Stimulated activated CD4-positive, alpha-beta T cell treated with anti-CD3 and anti-CD28 coated beads, Interleukin-4, amount 100 ng/mL, for 24 hours (primary cell): Measurements from ENCODE around the gene ZNF526.
A peak's percentile ranks its signal among the peaks of the same experiment; 100 is the strongest.

ENCODE experiments used
- DNase-seq: peaks from one replicate; pipeline ENCODE4 v3.0.0-alpha.2; 2020

The ZNF526 gene, protein sequence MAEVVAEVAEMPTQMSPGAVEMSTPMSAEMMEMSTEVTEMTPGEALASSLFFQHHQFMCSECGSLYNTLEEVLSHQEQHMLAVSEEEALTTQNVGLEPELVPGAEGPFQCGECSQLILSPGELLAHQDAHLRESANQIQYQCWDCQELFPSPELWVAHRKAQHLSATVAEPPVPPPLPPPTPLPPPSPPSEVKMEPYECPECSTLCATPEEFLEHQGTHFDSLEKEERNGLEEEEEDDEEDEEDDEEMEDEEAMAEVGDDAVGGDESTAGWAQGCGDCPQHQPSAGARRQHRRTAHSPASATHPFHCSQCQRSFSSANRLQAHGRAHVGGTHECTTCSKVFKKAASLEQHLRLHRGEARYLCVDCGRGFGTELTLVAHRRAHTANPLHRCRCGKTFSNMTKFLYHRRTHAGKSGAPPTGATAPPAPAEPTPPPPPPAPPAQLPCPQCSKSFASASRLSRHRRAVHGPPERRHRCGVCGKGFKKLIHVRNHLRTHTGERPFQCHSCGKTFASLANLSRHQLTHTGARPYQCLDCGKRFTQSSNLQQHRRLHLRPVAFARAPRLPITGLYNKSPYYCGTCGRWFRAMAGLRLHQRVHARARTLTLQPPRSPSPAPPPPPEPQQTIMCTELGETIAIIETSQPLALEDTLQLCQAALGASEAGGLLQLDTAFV

DNA sequence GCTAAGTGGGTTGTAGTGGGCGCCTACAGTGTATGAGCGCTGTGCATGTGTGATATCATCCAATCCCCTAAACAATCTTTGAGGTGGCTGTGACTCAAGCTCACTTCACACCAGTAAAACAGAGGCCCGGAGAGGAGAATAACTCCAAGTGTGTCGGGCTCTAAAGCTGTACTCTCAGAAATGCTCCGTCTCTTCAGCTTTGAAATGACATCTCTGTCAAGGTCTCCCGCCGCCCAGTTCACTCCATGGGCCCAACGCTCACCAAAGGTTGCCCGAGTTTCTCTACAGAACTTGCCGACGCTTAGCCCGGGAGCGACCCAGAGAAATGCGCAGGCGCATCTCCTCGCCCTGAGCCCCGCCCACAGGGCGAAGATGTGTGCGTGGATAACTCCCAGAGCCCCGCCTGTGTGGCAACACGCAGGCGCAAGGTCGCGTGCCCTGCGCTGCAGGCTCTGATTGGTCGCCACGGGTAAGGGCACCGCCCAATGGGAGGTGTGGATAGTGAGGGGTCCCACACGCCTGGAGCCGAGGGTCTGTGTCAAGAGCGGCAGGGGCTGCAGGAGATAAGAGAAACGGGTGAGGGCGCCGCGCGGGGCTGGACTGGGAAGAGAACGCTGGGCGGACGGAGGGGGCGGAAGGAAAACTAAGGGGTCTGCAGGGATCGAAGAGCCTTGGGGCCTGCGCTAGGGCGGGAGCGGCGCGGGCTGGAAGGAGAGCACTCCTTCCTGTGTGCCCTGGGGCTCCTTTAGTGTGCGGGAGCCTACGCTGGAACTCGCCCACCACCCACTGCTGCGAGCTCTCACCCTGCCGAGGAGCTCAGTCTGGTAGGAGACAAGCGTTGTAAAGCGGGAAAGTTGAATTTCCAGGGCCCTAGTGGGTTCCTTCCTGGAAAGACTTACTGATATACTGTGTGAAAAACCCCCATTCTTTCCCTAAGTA lies at the start of gene ZNF526:
Gene ZNF526, plus strand, starts transcription at position 501 of the 939 bp plus-strand sequence. CDS start 4,092 bp downstream, outside the sequence.
- peak; percentile 97 for DNase-seq

DNA sequence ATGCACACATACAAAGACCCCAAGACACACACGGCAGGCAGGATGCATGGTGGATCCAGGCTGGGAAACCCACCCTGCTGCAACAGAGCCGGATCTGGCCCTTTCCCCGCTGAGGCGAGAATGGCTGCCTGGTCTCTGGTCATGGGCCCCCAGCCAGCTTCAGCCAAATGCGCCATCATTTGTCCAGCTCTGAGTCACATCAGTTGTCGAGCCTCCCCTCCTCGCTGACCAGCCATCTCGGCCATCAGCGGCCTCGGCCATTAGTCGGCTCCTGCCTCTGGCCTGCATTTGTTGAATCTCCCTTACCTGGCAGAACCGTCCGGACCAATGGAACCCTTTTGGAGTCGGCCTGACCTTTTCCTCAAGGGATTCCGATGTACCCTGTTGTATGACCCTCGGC lies 49.4 kb upstream of the ZNF526 start:
- DNase-seq: no peak

- DNase-seq: no peak
Observed at GRCh38 chr19:42172261-42172660, 47.9 kb upstream of the ZNF526 start.

GRCh38 chr19:42173695-42174094 lies 46.4 kb upstream of the ZNF526 start:
- DNase-seq: no peak

DNA sequence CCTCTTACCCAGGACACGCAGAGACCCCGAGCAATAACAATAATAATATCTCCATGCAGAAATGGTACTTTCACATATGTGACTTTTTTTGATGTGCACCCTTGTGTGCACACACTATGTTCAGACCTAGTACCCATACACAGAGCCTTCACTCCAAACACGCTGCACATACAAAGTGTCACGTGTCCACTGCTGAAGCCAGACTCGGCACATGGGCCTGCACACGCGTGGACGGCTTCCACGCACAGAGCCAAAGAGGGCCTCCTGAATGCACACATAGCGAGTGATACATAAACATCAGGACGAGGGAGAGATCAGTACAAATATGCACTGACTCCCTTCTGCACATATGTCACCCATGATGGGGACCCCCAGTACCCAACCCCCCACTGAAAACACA lies 45.9 kb upstream of the ZNF526 start:
- DNase-seq: no peak

DNA sequence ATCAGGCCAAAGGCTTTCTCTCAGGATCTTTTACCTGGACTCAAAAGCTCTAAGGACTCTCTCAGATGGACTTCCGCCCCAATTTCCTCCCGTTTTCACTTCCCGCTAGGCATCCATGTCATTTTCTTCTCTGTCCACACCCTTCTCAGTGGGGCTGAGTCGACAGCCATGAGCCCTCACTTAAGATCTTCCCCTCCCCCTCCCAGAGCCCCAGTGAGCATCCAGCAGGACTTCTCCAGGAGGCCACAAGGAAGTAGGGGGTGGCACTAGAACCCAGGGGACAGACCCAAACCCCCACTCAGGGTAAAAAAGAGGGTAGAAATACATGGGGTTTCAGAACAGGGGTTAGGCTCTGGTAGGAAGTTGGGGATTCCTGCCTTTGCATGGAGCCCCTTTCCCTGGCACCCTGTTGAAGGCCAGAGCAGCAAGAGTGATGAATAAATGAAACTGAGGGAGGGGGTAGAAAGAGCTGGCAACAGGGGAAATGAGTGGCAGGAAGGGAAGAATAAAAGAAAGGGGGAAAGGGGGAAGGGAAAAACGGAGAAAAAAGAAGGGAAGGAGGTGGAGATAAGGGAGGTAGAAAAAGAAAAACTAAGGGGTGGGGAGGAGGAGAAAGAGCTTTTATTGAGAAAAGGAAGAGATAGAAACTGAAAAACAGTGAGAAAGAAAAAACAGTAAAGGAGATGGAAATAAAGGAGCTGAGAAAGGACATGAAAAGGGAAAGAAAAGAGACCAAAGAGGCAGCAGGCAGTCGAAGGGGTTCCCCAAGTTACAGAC lies 45.0 kb upstream of the ZNF526 start:
- DNase-seq: no peak

- no peak for DNase-seq
Observed at GRCh38 chr19:42175952-42176648, 44.0 kb upstream of the ZNF526 start.

GRCh38 chr19:42176649-42176989 lies 43.5 kb upstream of the ZNF526 start:
- no peak for DNase-seq

GRCh38 chr19:42176990-42177685 lies 43.0 kb upstream of the ZNF526 start:
- DNase-seq: peak; percentile 74

DNA sequence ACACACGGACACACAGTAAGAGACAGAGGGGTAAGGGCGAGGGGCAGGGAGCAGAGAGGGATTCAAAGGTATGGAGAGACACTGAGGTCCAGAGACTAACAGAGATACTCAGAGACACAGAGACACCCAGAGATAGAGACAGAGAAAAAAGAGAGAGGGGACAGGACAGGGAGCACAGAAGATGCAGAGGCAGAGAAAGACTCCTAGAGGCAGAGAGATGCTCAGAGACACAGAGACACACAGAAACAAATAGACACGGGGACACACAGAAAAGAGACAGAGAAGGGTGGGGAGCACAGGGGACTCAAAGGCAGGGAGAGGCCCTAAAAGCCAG lies 42.5 kb upstream of the ZNF526 start:
- DNase-seq: no peak

DNA sequence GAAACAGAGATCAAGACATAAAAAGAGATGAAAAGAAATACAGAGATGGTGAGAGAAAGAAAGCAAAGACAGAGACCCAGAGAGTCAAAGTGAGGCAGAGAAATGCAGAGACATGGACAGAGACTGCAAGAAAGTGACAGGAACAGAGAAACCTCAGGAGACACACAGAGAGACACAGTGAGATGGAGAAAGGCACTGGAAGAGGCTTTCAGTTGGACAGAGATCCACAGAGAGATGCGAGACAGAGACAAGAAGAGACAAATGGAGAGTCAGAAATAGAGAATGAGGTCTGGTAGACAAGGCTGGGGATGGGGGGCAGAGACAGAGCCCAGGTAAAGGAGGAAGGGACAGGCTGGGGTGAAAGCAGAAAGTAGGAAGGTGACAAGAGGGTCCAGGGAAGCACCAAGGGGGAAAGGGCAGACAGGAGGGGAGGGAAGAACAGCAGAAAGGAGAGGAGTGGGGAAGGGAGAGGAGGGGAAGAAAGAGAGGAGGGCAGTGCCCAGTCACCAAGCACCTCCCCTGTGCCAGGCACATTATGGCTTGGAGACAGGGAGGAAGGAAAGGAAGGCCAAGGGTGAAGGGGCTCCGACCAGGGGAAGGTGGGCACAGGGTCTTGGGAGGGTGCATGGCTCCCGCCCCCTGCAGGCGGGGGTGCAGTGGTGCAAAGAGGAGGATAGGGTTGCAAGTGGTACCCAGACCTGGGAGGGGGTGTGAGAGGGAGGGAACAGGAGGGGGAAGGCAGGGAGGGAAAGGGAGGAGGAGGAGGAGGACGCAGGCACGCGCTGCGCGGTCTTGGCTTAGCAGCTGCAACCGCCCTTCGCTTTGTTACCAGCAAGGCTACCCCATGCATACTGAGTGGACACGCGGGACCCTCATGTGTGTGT lies 41.1 kb upstream of the ZNF526 start:
- DNase-seq: no peak

- DNase-seq: peak; percentile 80
Observed at GRCh38 chr19:42184401-42184861, 35.7 kb upstream of the ZNF526 start.

GRCh38 chr19:42185277-42185676 lies 34.8 kb upstream of the ZNF526 start:
- DNase-seq: no peak

GRCh38 chr19:42188665-42189064 lies 31.4 kb upstream of the ZNF526 start:
- DNase-seq: no peak

DNA sequence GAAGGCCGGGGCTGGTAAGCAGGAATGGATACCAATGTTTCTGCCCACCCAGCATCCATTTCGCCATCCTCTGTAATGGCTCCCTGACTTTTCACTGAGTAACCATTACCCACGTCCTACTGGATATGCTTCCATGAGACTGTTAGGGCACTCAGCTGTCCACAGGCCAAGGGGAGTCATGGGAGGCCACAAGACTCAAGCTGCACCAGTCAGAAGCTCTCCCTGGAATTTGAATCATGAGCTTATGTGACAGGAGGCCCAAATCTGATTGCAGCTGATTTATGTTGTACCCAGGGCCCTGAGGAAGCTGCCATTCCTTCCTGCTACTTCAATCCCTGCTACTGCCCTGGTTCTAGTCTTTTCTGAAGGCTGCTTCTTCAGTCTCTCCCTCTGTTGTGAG lies 31.0 kb upstream of the ZNF526 start:
- no peak for DNase-seq

- no peak for DNase-seq
Observed at GRCh38 chr19:42191330-42191729, 28.8 kb upstream of the ZNF526 start.

DNA sequence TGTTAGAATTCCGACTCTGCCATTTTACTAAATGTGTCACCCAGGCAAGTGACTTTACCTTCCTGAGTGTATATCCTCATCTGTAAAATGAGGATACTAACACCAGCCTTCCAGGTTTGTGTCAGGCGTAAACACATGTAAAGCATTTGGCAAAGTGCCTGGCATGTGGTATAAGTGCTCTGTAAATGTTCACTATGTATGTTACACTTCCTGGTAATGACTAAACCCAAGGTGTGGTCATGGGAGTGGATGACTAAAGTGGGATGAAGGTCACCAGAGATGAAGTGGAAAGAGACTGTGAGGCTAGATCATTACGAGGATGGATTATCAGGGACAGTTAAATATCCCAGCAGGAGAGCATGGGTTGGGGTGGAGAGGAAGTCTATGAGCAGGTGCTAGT lies 28.3 kb upstream of the ZNF526 start:
- DNase-seq: peak; percentile 41

DNA sequence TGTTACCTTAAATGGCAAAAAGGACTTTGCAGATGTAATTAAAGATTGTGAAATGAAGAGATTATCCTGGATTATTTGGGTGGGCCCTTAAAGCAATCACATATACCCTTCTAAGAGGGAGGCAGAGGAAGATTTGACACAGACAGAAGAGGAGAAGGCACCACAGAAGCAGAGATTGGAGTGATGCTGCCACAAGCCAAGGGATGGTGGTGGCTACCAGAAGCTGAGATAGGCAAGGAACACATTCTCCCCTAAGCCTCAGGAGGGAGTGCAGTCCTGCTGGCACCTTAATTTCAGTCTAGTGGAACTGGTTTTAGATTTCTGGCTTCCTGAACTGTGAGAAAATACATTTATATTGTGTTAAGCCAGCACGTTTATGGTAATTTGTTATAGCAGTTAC lies 26.8 kb upstream of the ZNF526 start:
- DNase-seq: no peak

- DNase-seq: no peak
Observed at GRCh38 chr19:42193706-42194105, 26.4 kb upstream of the ZNF526 start.
